Measurements from ENCODE around the gene NCKAP5. TPM values are rescaled to one million over a fixed set of nuclear protein-coding genes. Genes with fewer than 3 reads are reported as not detected.

NCKAP5 gene
- total RNA-seq, 3 donors from 2014 or later (not counting 1 experiment from before 2014, with no cell fraction given): 0.12 to 0.20 TPM; not detected in 1

GRCh38 chr2:133039531-133039930 lies 528.7 kb downstream of the NCKAP5 start:
- intact Hi-C loops (cut with micrococcal nuclease): no loop called here
- H3K27me3 Mint-ChIP-seq (ENCODE audit: low read depth in 2 of 2): no peaks in the 10 kb centered on the region

DNA sequence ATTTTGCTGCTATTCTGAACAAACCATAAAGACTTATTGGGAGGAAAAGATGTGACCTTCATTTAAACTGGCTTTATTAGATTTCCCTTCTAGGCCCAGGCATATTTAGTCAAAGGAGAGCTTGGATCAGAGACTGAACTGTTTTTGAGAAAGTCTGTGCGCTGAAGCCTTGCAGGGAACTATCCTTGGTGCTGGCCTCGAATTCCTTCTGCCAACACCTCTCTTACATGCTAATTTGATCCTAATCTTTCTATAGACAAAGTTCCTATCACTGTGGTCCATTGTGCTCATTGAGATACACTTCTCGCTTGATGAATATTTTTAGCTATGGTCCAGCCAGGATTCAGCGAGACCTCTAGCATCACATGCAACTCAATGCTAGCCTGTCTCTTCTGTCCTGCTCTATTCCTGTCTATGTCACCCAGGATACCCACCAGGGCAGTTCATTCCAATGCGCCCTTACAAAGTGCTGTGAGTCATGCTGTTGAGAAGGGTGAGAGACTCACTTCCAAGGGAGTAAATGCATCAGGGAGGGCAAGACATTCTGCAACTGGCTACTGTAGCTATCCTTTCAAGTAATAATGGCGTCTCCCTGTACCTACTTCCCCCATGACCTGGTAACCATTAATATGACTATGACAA lies 541.6 kb downstream of the NCKAP5 start:
- no peaks in the 10 kb centered on the region for H3K4me1 Mint-ChIP-seq
- no peak overlapping the region for H3K4me3 Mint-ChIP-seq
- no peaks in the 10 kb centered on the region for H3K36me3 Mint-ChIP-seq

More at GRCh38 chr2:133039531-133039930, 528.7 kb downstream of the NCKAP5 start:
- no peak for TF ChIP-seq CTCF (IDR thresholded peaks at IDR 0.05)
- H3K9me3 Mint-ChIP-seq: peaks cover 15 to 16% of the 10 kb centered on the region in 2 donors
- Histone ChIP-seq H3K4me3 (ENCODE audit: low read length) (no peak overlapping the region), H3K4me1 (ENCODE audit: control insufficient read depth, insufficient read depth, low read length) (no peaks in the 10 kb centered on the region), H3K27me3 (ENCODE audit: control insufficient read depth, insufficient read depth, low read length) (no peaks in the 10 kb centered on the region), H3K36me3 (ENCODE audit: control insufficient read depth, insufficient read depth, low read length) (no peaks in the 10 kb centered on the region), H3K27ac (ENCODE audit: low read length) (no peak overlapping the region), H3K9me3 (ENCODE audit: control insufficient read depth, insufficient read depth, low read length) (no peaks in the 10 kb centered on the region)
- no peak overlapping the region for H3K27ac Mint-ChIP-seq
- ATAC-seq: no peak
- peaks cover 9% of the 10 kb centered on the region for H3K36me3 Mint-ChIP-seq
- no CpG with 5 or more reads among the region's 1 CpG for WGBS (ENCODE audit: insufficient coverage)
- no peak for DNase-seq
- H3K4me3 Mint-ChIP-seq: no peak overlapping the region
- H3K4me1 Mint-ChIP-seq: no peaks in the 10 kb centered on the region

GRCh38 chr2:133025004-133025403 lies 543.3 kb downstream of the NCKAP5 start:
- Mint-ChIP-seq H3K9me3 (peaks cover 9 to 19% of the 10 kb centered on the region in 2 donors), H3K36me3 (no peaks in the 10 kb centered on the region), H3K27ac (no peak overlapping the region), H3K4me1 (no peaks in the 10 kb centered on the region), H3K27me3 (ENCODE audit: low read depth in 2 of 2) (no peaks in the 10 kb centered on the region), H3K4me3 (no peak overlapping the region)
- Histone ChIP-seq H3K9me3 (ENCODE audit: control insufficient read depth, insufficient read depth, low read length) (no peaks in the 10 kb centered on the region), H3K36me3 (ENCODE audit: control insufficient read depth, insufficient read depth, low read length) (no peaks in the 10 kb centered on the region), H3K27ac (ENCODE audit: low read length) (no peak overlapping the region), H3K4me1 (ENCODE audit: control insufficient read depth, insufficient read depth, low read length) (no peaks in the 10 kb centered on the region), H3K27me3 (ENCODE audit: control insufficient read depth, insufficient read depth, low read length) (no peaks in the 10 kb centered on the region), H3K4me3 (ENCODE audit: low read length) (no peak overlapping the region)
- ATAC-seq (no peak), DNase-seq (no peak)
- 87% methylated on average over 2 of the region's 3 CpGs for WGBS (ENCODE audit: insufficient coverage)
- no peak for TF ChIP-seq CTCF (IDR thresholded peaks at IDR 0.05)
- intact Hi-C loops (cut with micrococcal nuclease): no loop called here

More for the DNA sequence above, 541.6 kb downstream of the NCKAP5 start:
- intact Hi-C loops (cut with micrococcal nuclease): no loop called here
- no peak for TF ChIP-seq CTCF (IDR thresholded peaks at IDR 0.05)
- H3K9me3 Mint-ChIP-seq: peaks cover 9 to 13% of the 10 kb centered on the region in 2 donors
- 55% methylated on average over 6 of the region's 6 CpGs for WGBS (ENCODE audit: insufficient coverage)
- Histone ChIP-seq H3K27me3 (ENCODE audit: control insufficient read depth, insufficient read depth, low read length) (no peaks in the 10 kb centered on the region), H3K27ac (ENCODE audit: low read length) (no peak overlapping the region), H3K9me3 (ENCODE audit: control insufficient read depth, insufficient read depth, low read length) (peaks cover 7% of the 10 kb centered on the region), H3K4me1 (ENCODE audit: control insufficient read depth, insufficient read depth, low read length) (no peaks in the 10 kb centered on the region), H3K36me3 (ENCODE audit: control insufficient read depth, insufficient read depth, low read length) (no peaks in the 10 kb centered on the region), H3K4me3 (ENCODE audit: low read length) (no peak overlapping the region)
- H3K27ac Mint-ChIP-seq: no peak overlapping the region
- H3K27me3 Mint-ChIP-seq (ENCODE audit: low read depth in 2 of 2): no peaks in the 10 kb centered on the region
- DNase-seq (no peak), ATAC-seq (no peak)
